Femur (tissue), 1 donor: ENCODE results near the gene PLBD2.
A peak's percentile ranks its signal among the peaks of the same experiment; 100 is the strongest.

Experiments
- DNase-seq: peaks from one replicate; pipeline ENCODE4 v3.0.0-alpha.2; 2017

The PLBD2 gene

DNA sequence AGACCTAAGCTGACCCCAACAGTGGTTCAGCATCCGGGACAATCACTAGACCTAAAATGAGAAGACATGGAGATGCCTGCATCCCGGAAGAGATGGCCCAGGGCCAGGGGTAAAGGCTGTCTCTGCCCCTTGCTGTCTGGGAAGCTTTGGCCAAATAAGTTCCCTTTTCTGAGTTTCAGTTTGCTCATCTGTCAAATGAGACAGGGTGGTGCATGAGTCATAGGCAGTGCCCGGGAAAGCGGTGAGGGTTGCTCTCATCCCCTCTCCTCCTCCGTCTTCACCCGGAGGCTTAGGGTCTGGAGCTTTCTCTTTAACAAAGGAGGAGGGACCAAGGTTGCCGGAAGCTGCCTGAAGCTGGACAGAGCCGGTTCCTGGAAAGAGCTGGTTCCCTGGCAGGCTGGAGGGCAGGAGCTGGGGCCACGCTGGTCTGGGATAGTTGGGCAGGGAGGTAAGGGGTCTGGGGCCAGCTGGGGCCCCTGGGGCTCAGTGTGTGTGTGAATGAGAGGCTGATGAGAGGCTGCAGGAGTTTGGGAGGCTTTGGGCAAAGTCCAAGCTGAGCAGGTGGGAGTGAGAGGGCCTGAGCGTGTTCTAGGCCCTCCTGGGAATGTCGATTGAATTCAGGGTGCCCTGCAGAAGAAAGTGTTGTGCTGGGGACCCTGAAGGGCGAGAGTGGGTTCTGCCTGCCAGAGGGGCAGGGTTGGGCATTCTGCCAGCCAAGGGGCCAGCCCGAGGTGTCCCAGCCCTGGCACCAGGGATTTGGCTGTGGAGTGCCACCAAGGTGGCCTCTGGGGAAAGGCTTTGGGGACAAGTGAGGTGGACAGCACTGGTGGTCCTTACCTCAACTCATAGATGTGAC is 63.9 kb downstream of the PLBD2 start, which contains the start of gene SDSL:
TSS of gene SDSL (plus strand) at position 351 of the 856 bp plus-strand sequence. CDS start 5,603 bp downstream, outside the sequence.
- peak; percentile 67 for DNase-seq

DNA sequence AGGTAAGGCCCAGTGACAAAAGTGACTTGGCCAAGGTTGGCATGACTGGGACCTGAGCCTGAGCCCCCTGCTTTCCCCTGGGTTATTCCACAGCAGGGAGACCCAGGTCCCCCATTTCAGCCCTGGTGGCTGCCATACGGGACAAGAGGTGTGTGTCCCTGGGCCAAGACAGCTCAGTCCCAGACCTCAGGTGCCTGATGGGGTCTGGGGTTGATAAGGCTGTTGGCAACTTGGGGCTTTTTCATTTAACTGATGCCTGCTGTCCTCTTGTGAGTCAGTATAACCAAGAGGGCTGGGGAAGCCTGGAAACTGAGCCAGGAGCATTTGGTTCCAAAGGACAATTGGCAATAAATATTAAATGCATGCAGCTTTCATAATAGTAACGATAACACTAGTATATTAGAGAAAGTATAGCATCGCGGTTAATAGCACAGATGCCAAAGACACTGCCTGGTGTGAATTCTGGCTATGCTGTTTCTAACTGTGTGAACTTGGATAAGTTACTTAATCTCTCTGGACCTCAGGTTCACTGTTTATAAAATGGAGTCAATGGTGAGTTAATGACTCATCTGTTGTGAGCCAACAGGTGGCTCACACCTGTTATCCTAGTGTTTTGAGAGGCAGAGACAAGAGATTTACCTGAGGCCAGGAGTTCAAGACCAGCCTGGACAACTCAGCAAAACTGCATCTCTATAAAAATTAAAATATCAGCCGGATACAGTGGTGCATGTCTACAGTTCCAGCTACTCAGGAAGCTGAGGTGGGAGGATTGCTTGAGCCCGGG is 64.7 kb downstream of the PLBD2 start:
- DNase-seq = no peak

- no peak for DNase-seq
Measured at GRCh38 chr12:113424456-113424855, 66.1 kb downstream of the PLBD2 start.

GRCh38 chr12:113424915-113425823 is 66.8 kb downstream of the PLBD2 start:
- peak; percentile 55 for DNase-seq

GRCh38 chr12:113425960-113426453 is 67.6 kb downstream of the PLBD2 start:
- DNase-seq = no peak

GRCh38 chr12:113427882-113428281 is 69.5 kb downstream of the PLBD2 start:
- no peak for DNase-seq

- no peak for DNase-seq
Measured at GRCh38 chr12:113428482-113428881, 70.1 kb downstream of the PLBD2 start.

- no peak for DNase-seq
Measured at GRCh38 chr12:113432986-113433385, 74.6 kb downstream of the PLBD2 start.

DNA sequence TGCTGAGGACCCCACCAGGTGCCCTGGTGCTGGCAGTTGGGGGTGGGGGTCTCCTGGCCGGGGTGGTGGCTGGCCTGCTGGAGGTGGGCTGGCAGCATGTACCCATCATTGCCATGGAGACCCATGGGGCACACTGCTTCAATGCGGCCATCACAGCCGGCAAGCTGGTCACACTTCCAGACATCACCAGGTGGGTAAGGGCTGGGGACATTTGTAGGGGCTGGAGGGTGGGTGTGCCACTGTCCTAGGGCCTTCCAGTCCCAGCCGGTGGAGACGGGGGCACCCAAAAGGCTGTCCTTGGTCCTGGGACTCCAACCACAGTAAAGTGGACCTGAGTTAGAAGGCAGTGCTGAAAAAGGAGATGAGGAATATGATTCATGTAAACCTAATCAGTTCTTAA is 77.0 kb downstream of the PLBD2 start:
- no peak for DNase-seq

DNA sequence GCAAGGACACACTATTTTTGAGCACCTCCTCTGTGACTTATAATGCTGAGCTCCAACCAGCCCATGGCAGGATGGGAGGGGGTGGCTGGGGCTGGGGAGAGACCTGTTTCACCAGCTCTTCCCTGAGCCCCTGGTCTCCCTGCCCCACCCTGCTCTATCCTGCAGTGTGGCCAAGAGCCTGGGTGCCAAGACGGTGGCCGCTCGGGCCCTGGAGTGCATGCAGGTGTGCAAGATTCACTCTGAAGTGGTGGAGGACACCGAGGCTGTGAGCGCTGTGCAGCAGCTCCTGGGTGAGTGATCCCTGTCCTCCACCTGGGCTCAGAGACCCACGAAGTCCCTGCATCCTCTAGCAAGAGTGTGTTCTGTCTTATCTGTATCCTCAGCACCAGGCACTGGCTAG is 78.2 kb downstream of the PLBD2 start:
- DNase-seq = no peak

DNA sequence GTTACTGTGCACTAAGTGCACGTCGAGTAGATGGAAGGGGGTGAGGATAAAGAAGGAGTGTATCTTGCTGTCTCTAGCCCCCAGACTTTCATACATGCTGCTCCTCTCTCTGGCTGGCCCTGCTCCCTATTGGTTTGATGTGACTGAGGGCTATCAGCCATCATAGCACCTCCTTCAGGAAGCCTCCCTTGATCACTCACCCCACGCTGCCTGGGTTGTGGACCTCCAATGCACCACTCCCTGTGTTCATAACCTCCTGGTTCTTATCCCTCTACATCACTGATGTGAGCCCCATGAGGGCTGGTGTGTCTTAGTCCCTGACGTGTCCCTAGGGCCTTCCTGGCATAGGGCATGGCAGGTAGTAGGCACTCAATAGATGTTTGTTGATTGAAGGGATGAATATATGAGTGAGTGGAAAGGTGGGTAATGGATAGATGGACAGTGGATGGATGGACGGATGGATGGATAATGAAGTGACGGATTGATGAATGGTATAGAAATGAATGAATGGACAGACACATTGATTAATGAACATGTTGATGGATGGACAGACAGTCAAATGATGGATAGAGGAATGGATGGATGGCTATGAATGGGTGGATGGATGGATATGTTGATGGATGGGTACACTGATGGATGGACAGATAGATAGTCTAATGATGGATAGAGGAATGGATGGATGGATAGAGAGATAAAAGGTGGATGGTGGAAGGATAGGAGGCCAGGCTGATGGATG is 78.8 kb downstream of the PLBD2 start:
- DNase-seq = no peak

- no peak for DNase-seq
Measured at GRCh38 chr12:113437729-113438100, 79.3 kb downstream of the PLBD2 start.

DNA sequence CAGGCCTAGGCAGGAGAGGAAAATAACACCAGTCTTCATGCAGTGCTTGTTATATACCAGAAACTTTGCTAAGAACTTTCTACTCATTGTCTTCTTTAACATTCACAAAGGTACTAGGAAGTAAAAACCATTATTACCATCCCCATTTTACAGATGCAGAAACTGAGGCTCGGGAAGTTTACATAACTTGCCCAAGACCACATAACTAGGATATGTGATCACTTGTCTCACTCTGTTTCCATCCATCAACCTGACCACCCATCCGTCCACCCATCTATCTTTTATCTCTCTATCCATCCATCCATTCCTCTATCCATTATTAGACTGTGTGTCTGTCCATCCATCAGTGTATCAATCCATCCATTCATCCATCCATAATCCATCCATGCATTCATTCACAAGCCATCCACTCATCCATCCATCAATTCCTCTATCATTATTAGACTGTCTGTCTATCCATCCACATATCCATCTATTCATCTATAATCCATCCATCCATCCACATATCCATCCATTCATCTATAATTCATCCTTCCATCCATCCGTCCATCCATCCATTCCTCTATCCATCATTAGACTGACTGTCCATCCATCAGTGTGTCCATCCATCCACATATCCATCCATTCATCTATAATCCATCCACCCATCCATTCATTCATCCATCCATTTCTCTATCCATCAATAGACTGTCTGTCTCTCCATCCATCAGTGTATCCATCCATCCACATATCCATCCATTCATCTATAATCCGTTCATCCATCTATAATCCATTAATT is 80.3 kb downstream of the PLBD2 start:
- no peak for DNase-seq

GRCh38 chr12:113439301-113439597 is 80.9 kb downstream of the PLBD2 start:
- DNase-seq = no peak

DNA sequence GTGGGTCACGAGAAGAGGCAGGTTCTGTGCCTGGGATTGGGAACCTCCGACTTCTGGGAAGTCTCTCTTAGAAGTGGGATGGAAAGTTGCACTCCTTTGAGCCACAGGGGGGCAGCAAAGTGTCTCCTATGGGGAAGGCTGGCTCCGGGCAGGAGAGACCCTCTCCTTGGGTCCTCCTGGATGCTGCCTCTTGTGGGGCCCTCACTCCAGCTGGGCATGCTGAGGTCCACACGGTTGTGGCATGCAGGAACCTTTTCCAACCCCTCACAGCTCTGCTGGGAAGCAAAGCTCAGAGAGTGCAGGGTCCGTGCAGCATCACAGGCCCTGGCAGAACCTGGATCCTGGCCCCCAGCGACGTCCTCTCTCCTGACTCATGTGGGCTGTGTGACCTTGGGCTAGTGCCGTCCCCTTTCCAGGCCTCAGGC is 81.2 kb downstream of the PLBD2 start:
- DNase-seq = no peak

GRCh38 chr12:113440336-113440735 is 81.9 kb downstream of the PLBD2 start:
- DNase-seq = no peak
